GM12801 (cell line): ENCODE results near the gene CABP7.

Source experiments
- CTCF ChIP-seq: IDR thresholded peaks from one replicate; pipeline ENCODE4 v1.5.1; 2011; ENCODE audit warnings: control low read depth; ENCODE audit not compliant: insufficient read length; ENCODE audit errors: extremely low read depth

CABP7 gene

GRCh38 chr22:29762263-29762662, 42.5 kb downstream of the CABP7 start:
- no peak for TF ChIP-seq CTCF

- no peak for TF ChIP-seq CTCF
These were observed 46.3 kb downstream of the CABP7 start for GRCh38 chr22:29765905-29766631.

- TF ChIP-seq CTCF = no peak
These were observed 46.9 kb downstream of the CABP7 start, which contains the start of gene ZMAT5 for GRCh38 chr22:29766632-29767170. ZMAT5 (minus strand) TSS chr22:29767007; CDS start chr22:29748544, 18,463 bp downstream.

- no peak for TF ChIP-seq CTCF
These were observed 47.6 kb downstream of the CABP7 start, which contains the start of gene UQCR10 for GRCh38 chr22:29767171-29768051. UQCR10 (plus strand) TSS chr22:29767369; CDS start chr22:29767399, 30 bp downstream.

- no peak for TF ChIP-seq CTCF
These were observed 48.4 kb downstream of the CABP7 start for GRCh38 chr22:29768052-29768693.

- no peak for TF ChIP-seq CTCF
These were observed 50.0 kb downstream of the CABP7 start for GRCh38 chr22:29769723-29770321.

- TF ChIP-seq CTCF = no peak
These were observed 52.4 kb downstream of the CABP7 start for GRCh38 chr22:29772170-29772641.
